ENCODE results near the gene SLC2A13. TPM values are rescaled to one million over a fixed set of nuclear protein-coding genes. Genes with fewer than 3 reads are reported as not detected.

Gene SLC2A13
- total RNA-seq, 2 donors from 2014 or later, result 10.3 to 12.9 TPM

DNA sequence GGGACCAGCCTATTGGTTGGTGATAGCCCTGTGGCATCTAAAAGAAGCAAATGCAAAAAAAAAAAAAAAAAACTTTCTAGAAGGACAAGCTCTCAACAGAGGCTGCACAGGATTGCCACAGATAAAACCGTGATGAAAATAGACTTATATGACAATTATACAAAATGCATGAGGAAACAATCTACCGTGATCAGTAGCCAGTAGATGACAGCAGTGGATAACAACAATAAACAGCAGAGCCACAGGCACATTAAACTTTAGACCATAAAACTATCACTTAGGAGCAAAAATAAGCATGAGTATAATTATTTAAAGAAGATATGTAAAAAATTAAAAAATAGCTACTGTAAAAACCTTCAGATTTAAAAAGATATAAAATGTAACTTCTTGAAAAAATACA lies 302.7 kb downstream of the SLC2A13 start:
- H3K27ac ChIP-seq (ENCODE audit: low read depth, low read length), result no peak overlapping the region
- H3K27me3 Mint-ChIP-seq (ENCODE audit: insufficient read depth), result no peaks in the 10 kb centered on the region
- no peaks in the 10 kb centered on the region for H3K9me3 ChIP-seq (ENCODE audit: control insufficient read depth, low read length)
- no peak for DNase-seq
- no peak overlapping the region for H3K9ac ChIP-seq (ENCODE audit: extremely low read depth, low read length, poor library complexity, severe bottlenecking)
- no peak overlapping the region for H3K4me3 Mint-ChIP-seq
- H3K36me3 ChIP-seq (ENCODE audit: control insufficient read depth, insufficient read depth, low read length), result no peaks in the 10 kb centered on the region
- TF ChIP-seq, protein P1, sequence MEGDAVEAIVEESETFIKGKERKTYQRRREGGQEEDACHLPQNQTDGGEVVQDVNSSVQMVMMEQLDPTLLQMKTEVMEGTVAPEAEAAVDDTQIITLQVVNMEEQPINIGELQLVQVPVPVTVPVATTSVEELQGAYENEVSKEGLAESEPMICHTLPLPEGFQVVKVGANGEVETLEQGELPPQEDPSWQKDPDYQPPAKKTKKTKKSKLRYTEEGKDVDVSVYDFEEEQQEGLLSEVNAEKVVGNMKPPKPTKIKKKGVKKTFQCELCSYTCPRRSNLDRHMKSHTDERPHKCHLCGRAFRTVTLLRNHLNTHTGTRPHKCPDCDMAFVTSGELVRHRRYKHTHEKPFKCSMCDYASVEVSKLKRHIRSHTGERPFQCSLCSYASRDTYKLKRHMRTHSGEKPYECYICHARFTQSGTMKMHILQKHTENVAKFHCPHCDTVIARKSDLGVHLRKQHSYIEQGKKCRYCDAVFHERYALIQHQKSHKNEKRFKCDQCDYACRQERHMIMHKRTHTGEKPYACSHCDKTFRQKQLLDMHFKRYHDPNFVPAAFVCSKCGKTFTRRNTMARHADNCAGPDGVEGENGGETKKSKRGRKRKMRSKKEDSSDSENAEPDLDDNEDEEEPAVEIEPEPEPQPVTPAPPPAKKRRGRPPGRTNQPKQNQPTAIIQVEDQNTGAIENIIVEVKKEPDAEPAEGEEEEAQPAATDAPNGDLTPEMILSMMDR (conservative IDR thresholded peaks at IDR 0.05), result no peak
- no peak overlapping the region for H3K4me3 ChIP-seq (ENCODE audit: low read length)
- H3K9me3 Mint-ChIP-seq, result no peaks in the 10 kb centered on the region
- no peaks in the 10 kb centered on the region for H3K36me3 Mint-ChIP-seq (ENCODE audit: low read depth)
- peaks cover 16% of the 10 kb centered on the region for H3K4me1 Mint-ChIP-seq
- no peaks in the 10 kb centered on the region for H3K27me3 ChIP-seq (ENCODE audit: control insufficient read depth, insufficient read depth, low read length, poor library complexity, severe bottlenecking)
- H3K27ac Mint-ChIP-seq, result no peak overlapping the region
- H3K4me1 ChIP-seq (ENCODE audit: control insufficient read depth, insufficient read depth, low read length), result no peaks in the 10 kb centered on the region
- 88% methylated on average over 2 of the region's 2 CpGs; no CpG with 5 or more reads in 1 of the 2 experiments for WGBS, 2 experiments (ENCODE audit: insufficient coverage in 1 of 2, insufficient read length in 1 of 2)

DNA sequence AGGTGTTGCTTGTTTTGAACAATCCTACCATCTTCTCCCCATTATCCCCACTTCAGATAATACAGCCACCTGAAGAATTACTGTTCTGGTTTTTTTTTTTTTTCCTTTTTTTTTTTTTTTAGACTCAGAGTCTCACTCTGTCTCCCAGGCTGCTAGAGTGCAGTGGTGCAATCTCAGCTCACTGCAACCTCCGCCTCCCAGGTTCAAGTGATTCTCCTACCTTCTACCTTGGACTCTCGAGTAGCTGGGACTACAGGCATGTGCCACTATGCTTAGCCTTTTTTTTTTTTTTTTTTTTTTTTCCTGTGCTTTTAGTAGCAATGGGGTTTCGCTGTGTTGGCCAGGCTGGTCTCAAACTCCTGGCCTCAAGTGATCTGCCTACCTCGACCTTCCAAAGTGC lies 306.9 kb downstream of the SLC2A13 start:
- DNase-seq, result no peak
- Histone ChIP-seq H3K27me3 (ENCODE audit: control insufficient read depth, insufficient read depth, low read length, poor library complexity, severe bottlenecking) (no peaks in the 10 kb centered on the region), H3K27ac (ENCODE audit: low read depth, low read length) (no peak overlapping the region), H3K4me3 (ENCODE audit: low read length) (no peak overlapping the region), H3K36me3 (ENCODE audit: control insufficient read depth, insufficient read depth, low read length) (no peaks in the 10 kb centered on the region), H3K9ac (ENCODE audit: extremely low read depth, low read length, poor library complexity, severe bottlenecking) (no peak overlapping the region), H3K4me1 (ENCODE audit: control insufficient read depth, insufficient read depth, low read length) (no peaks in the 10 kb centered on the region), H3K9me3 (ENCODE audit: control insufficient read depth, low read length) (no peaks in the 10 kb centered on the region)
- 88 to 100% methylated on average over 1 to 4 of the region's 4 CpGs for WGBS, 2 experiments (ENCODE audit: insufficient coverage in 1 of 2, insufficient read length in 1 of 2)
- no peak overlapping the region for H3K4me3 Mint-ChIP-seq
- H3K27ac Mint-ChIP-seq, result no peak overlapping the region
- H3K27me3 Mint-ChIP-seq (ENCODE audit: insufficient read depth), result no peaks in the 10 kb centered on the region
- H3K9me3 Mint-ChIP-seq, result no peaks in the 10 kb centered on the region
- H3K4me1 Mint-ChIP-seq, result no peaks in the 10 kb centered on the region
- TF ChIP-seq, protein P1 (conservative IDR thresholded peaks at IDR 0.05), result no peak
- H3K36me3 Mint-ChIP-seq (ENCODE audit: low read depth), result no peaks in the 10 kb centered on the region

DNA sequence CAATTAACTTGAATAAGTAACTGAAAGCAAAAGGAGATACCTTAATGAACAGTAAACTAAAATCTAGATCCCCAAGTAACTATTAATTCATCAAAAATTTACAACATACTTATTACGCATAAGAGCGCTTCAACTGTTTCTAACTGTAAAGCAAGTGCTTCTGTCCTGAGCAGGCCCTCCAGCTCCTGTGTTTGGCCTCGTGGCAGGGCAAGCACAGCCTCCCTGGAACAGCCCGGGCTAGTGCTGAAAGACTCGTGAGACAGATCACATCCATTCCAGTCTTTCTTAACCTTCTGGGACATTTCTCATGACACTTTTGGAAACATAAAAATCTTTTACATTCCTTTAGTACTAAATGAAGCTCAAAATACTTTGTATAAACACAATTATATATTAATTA lies 307.5 kb downstream of the SLC2A13 start:
- TF ChIP-seq, protein P1 (conservative IDR thresholded peaks at IDR 0.05), result no peak
- H3K27ac ChIP-seq (ENCODE audit: low read depth, low read length), result no peak overlapping the region
- no peaks in the 10 kb centered on the region for H3K27me3 ChIP-seq (ENCODE audit: control insufficient read depth, insufficient read depth, low read length, poor library complexity, severe bottlenecking)
- no peaks in the 10 kb centered on the region for H3K27me3 Mint-ChIP-seq (ENCODE audit: insufficient read depth)
- H3K4me3 Mint-ChIP-seq, result no peak overlapping the region
- no peak overlapping the region for H3K27ac Mint-ChIP-seq
- no peaks in the 10 kb centered on the region for H3K36me3 ChIP-seq (ENCODE audit: control insufficient read depth, insufficient read depth, low read length)
- H3K36me3 Mint-ChIP-seq (ENCODE audit: low read depth), result no peaks in the 10 kb centered on the region
- H3K4me1 Mint-ChIP-seq, result no peaks in the 10 kb centered on the region
- H3K9ac ChIP-seq (ENCODE audit: extremely low read depth, low read length, poor library complexity, severe bottlenecking), result no peak overlapping the region
- H3K4me3 ChIP-seq (ENCODE audit: low read length), result no peak overlapping the region
- no peaks in the 10 kb centered on the region for H3K9me3 ChIP-seq (ENCODE audit: control insufficient read depth, low read length)
- 92 to 94% methylated on average over 5 of the region's 5 CpGs for WGBS, 2 experiments (ENCODE audit: insufficient coverage in 1 of 2, insufficient read length in 1 of 2)
- no peaks in the 10 kb centered on the region for H3K9me3 Mint-ChIP-seq
- no peaks in the 10 kb centered on the region for H3K4me1 ChIP-seq (ENCODE audit: control insufficient read depth, insufficient read depth, low read length)
- DNase-seq, result no peak
